MM.1S (cell line): Measurements from ENCODE around the gene ACSL5.

ENCODE experiments used
- DNase-seq: peaks from one replicate; pipeline ENCODE4 v3.0.0-alpha.2; 2015
- H2AFZ ChIP-seq: fragments of 300-600 bp; sonication (generic); 2 replicates; pipeline ENCODE4 v1.6.0; 2016; ENCODE audit warnings: antibody characterized with exemption, low read length
- H3F3A ChIP-seq: fragments of 300-600 bp; sonication (generic); 2 replicates; pipeline ENCODE4 v1.6.1; 2016; ENCODE audit warnings: mild to moderate bottlenecking, antibody characterized with exemption, low read length, moderate library complexity, mixed read lengths; ENCODE audit not compliant: insufficient read depth
- H3K27ac ChIP-seq: fragments of 300-600 bp; sonication (generic); 2 replicates; pipeline ENCODE4 v1.5.1; 2016; ENCODE audit warnings: mild to moderate bottlenecking, low read length
- H3K27me3 ChIP-seq: fragments of 300-600 bp; sonication (generic); replicated peaks from 2 replicates; pipeline ENCODE4 v1.6.0; 2016; ENCODE audit warnings: low read length; ENCODE audit not compliant: insufficient read depth
- H3K36me3 ChIP-seq: fragments of 300-600 bp; sonication (generic); replicated peaks from 2 replicates; pipeline ENCODE4 v1.6.1; 2016; ENCODE audit warnings: mild to moderate bottlenecking, low read length, mixed read lengths; ENCODE audit not compliant: insufficient read depth
- H3K4me1 ChIP-seq: fragments of 300-600 bp; sonication (generic); 2 replicates; pipeline ENCODE4 v1.6.1; 2016; ENCODE audit warnings: low read length, mixed read lengths
- H3K4me2 ChIP-seq: fragments of 300-600 bp; sonication (generic); 2 replicates; pipeline ENCODE4 v1.6.0; 2016; ENCODE audit warnings: low read depth, low read length
- H3K4me3 ChIP-seq: fragments of 300-600 bp; sonication (generic); 2 replicates; pipeline ENCODE4 v1.5.1; 2016; ENCODE audit warnings: low read length, mixed read lengths
- H3K79me2 ChIP-seq: fragments of 300-600 bp; sonication (generic); 2 replicates; pipeline ENCODE4 v1.6.1; 2016; ENCODE audit warnings: mixed run types, low read length, mixed read lengths
- H3K9ac ChIP-seq: fragments of 300-600 bp; sonication (generic); 2 replicates; pipeline ENCODE4 v1.6.1; 2016; ENCODE audit warnings: low read length, mixed read lengths
- H3K9me2 ChIP-seq: fragments of 300-600 bp; sonication (generic); replicated peaks from 2 replicates; pipeline ENCODE4 v1.6.1; 2016; ENCODE audit warnings: mild to moderate bottlenecking, low read length, mixed read lengths; ENCODE audit not compliant: insufficient read depth
- H3K9me3 ChIP-seq: fragments of 300-600 bp; sonication (generic); replicated peaks from 2 replicates; pipeline ENCODE4 v1.6.1; 2016; ENCODE audit warnings: mild to moderate bottlenecking, low read length, mixed read lengths; ENCODE audit not compliant: insufficient read depth
- H4K20me1 ChIP-seq: fragments of 300-600 bp; sonication (generic); 2 replicates; pipeline ENCODE4 v1.6.1; 2016; ENCODE audit warnings: mild to moderate bottlenecking, low read length, moderate library complexity, mixed read lengths; ENCODE audit not compliant: insufficient read depth
- EZH2 ChIP-seq: fragments of 300-600 bp; sonication (generic); optimal IDR thresholded peaks from 2 replicates; pipeline ENCODE3; 2017; ENCODE audit warnings: low read depth, mild to moderate bottlenecking, antibody characterized with exemption, low read length, mixed read lengths
- EZH2phosphoT487 ChIP-seq: fragments of 300-600 bp; sonication (generic); IDR thresholded peaks from 2 replicates; pipeline ENCODE4 v1.6.1; 2018; ENCODE audit warnings: antibody characterized with exemption, low read length
- TF ChIP-seq, protein P1 (sequence below): fragments of 300-600 bp; sonication (generic); IDR thresholded peaks from 2 replicates; pipeline ENCODE4 v1.5.1; 2016; ENCODE audit warnings: antibody characterized with exemption, low read length, mixed read lengths

The ACSL5 gene

DNA sequence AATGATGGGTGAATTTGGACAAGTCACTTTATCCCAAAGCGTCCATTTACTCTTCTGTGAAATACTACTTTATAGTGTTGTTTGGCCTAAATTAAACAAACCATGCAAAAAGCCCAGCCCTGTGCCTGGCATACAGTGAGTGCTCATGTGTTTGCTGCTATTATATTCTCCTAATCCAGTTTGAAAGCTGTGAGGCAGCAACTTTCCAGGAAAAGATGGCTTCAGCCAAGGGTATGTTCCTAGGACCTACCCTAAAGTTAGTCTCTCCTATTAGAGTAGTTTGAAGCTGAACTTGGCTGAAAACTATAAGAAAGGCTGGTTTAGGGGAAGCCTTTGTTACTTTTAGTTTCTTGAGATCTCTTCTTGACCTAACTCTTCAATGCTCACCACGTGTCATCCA is 19.9 kb downstream of the ACSL5 start:
- TF ChIP-seq, protein P1, sequence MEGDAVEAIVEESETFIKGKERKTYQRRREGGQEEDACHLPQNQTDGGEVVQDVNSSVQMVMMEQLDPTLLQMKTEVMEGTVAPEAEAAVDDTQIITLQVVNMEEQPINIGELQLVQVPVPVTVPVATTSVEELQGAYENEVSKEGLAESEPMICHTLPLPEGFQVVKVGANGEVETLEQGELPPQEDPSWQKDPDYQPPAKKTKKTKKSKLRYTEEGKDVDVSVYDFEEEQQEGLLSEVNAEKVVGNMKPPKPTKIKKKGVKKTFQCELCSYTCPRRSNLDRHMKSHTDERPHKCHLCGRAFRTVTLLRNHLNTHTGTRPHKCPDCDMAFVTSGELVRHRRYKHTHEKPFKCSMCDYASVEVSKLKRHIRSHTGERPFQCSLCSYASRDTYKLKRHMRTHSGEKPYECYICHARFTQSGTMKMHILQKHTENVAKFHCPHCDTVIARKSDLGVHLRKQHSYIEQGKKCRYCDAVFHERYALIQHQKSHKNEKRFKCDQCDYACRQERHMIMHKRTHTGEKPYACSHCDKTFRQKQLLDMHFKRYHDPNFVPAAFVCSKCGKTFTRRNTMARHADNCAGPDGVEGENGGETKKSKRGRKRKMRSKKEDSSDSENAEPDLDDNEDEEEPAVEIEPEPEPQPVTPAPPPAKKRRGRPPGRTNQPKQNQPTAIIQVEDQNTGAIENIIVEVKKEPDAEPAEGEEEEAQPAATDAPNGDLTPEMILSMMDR: no peak
- TF ChIP-seq EZH2phosphoT487 (no peak), EZH2 (no peak)

GRCh38 chr10:112394475-112394875 is 20.6 kb downstream of the ACSL5 start:
- DNase-seq: no peak
- Histone ChIP-seq H3K9me3 (no peaks in the 10 kb centered on the region), H4K20me1 (no peaks in the 10 kb centered on the region), H3K27ac (no peak overlapping the region), H3K4me2 (no peak overlapping the region), H3K4me1 (no peaks in the 10 kb centered on the region), H3K9ac (no peak overlapping the region), H2AFZ (no peak overlapping the region), H3K9me2 (no peaks in the 10 kb centered on the region), H3K27me3 (no peaks in the 10 kb centered on the region), H3F3A (no peaks in the 10 kb centered on the region), H3K4me3 (no peak overlapping the region), H3K79me2 (no peaks in the 10 kb centered on the region), H3K36me3 (no peaks in the 10 kb centered on the region)
- TF ChIP-seq EZH2 (no peak), EZH2phosphoT487 (no peak)
- TF ChIP-seq, protein P1: no peak

More for the DNA sequence above, 19.9 kb downstream of the ACSL5 start:
- Histone ChIP-seq H3K79me2 (no peaks in the 10 kb centered on the region), H3K4me3 (no peak overlapping the region), H3K27me3 (no peaks in the 10 kb centered on the region), H3K36me3 (no peaks in the 10 kb centered on the region), H3K4me1 (no peaks in the 10 kb centered on the region), H2AFZ (no peak overlapping the region), H3K27ac (no peak overlapping the region), H3K9me2 (no peaks in the 10 kb centered on the region), H3K9me3 (no peaks in the 10 kb centered on the region), H3K9ac (no peak overlapping the region), H3F3A (no peaks in the 10 kb centered on the region), H4K20me1 (no peaks in the 10 kb centered on the region), H3K4me2 (no peak overlapping the region)
- no peak for DNase-seq

GRCh38 chr10:112395809-112396530 is 22.1 kb downstream of the ACSL5 start:
- no peaks in the 10 kb centered on the region for H3K4me1 ChIP-seq
- H3K27ac ChIP-seq: no peak overlapping the region
- no peaks in the 10 kb centered on the region for H4K20me1 ChIP-seq
- TF ChIP-seq EZH2: no peak
- TF ChIP-seq EZH2phosphoT487: no peak
- TF ChIP-seq, protein P1: no peak
- no peaks in the 10 kb centered on the region for H3K36me3 ChIP-seq
- no peaks in the 10 kb centered on the region for H3F3A ChIP-seq
- no peaks in the 10 kb centered on the region for H3K79me2 ChIP-seq
- H3K9ac ChIP-seq: no peak overlapping the region
- H3K4me3 ChIP-seq: no peak overlapping the region
- DNase-seq: no peak
- H3K27me3 ChIP-seq: no peaks in the 10 kb centered on the region
- no peak overlapping the region for H3K4me2 ChIP-seq
- no peaks in the 10 kb centered on the region for H3K9me3 ChIP-seq
- no peaks in the 10 kb centered on the region for H3K9me2 ChIP-seq
- H2AFZ ChIP-seq: no peak overlapping the region
